ENCODE data around the gene ZNG1B. TPM values are rescaled to one million over a fixed set of nuclear protein-coding genes. Genes with fewer than 3 reads are reported as not detected.
"Not testable (repeated sequence)": the region's sequence is repeated elsewhere in the genome, so short reads cannot be mapped to it uniquely, and the experiment has no call there.

The ZNG1B gene
- total and polyA plus RNA-seq, 2 experiments from 2014 or later: 47.1 to 123 TPM

DNA sequence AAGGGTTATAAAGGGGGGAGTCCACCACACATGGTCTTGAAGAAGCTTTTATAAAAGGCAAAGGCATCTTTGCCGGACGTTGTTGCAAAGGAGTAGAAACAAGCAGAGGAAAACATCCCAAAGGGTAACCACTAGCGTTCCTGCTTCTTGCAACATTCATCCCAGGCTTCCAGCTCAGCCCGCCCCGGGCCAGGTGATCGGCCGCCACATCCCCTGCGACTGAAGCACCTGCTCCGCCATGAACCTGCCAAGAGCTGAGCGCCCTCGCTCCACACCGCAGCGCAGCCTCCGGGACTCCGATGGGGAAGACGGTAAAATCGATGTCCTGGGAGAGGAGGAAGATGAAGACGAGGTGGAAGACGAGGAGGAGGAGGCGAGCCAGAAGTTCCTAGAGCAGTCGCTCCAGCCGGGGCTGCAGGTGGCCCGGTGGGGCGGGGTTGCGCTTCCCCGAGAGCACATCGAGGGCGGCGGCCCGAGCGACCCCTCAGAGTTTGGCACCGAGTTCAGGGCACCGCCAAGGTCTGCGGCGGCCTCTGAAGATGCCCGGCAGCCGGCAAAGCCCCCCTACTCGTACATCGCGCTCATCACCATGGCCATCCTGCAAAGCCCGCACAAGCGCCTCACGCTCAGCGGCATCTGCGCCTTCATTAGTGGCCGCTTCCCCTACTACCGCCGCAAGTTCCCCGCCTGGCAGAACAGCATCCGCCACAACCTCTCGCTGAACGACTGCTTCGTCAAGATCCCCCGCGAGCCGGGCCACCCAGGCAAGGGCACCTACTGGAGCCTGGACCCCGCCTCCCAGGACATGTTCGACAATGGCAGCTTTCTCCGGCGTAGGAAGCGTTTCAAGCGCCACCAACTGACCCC lies 61.8 kb downstream of the ZNG1B start:
- not testable (repeated sequence) for H2AFZ ChIP-seq; H3F3A ChIP-seq (replicated peaks; ENCODE audit: low read depth); H3K4me1 ChIP-seq (ENCODE audit: insufficient read depth); H3K36me3 ChIP-seq (ENCODE audit: insufficient read depth); H3K36me3 Mint-ChIP-seq (ENCODE audit: low read depth); ATAC-seq; H3K9me2 ChIP-seq (ENCODE audit: insufficient read depth); H3K4me1 Mint-ChIP-seq; H4K20me1 ChIP-seq (replicated peaks; ENCODE audit: insufficient read depth); H3K27ac ChIP-seq (ENCODE audit: low read depth); H3K4me2 ChIP-seq; H3K9me3 Mint-ChIP-seq; H3K79me2 ChIP-seq (replicated peaks; ENCODE audit: insufficient read depth); H3K27ac Mint-ChIP-seq
- DNase-seq (ENCODE audit: low spot score): peak; percentile 7
- H3K4me3 Mint-ChIP-seq: peak overlapping the region; percentile 52; the same call in 2 of the 3 replicates
- Histone ChIP-seq H3K27me3 (ENCODE audit: insufficient read depth) (peaks cover 66% of the 10 kb centered on the region), H3K4me3 (peak overlapping the region; percentile 38; the same call in 1 of the 2 replicates)
- TF ChIP-seq EZH2 (IDR thresholded peaks at IDR 0.05; ENCODE audit: low read depth, unreplicated experiment): peak; percentile 37
- H3K27me3 Mint-ChIP-seq (ENCODE audit: insufficient read depth, low read depth, poor library complexity): peaks cover 59% of the 10 kb centered on the region

DNA sequence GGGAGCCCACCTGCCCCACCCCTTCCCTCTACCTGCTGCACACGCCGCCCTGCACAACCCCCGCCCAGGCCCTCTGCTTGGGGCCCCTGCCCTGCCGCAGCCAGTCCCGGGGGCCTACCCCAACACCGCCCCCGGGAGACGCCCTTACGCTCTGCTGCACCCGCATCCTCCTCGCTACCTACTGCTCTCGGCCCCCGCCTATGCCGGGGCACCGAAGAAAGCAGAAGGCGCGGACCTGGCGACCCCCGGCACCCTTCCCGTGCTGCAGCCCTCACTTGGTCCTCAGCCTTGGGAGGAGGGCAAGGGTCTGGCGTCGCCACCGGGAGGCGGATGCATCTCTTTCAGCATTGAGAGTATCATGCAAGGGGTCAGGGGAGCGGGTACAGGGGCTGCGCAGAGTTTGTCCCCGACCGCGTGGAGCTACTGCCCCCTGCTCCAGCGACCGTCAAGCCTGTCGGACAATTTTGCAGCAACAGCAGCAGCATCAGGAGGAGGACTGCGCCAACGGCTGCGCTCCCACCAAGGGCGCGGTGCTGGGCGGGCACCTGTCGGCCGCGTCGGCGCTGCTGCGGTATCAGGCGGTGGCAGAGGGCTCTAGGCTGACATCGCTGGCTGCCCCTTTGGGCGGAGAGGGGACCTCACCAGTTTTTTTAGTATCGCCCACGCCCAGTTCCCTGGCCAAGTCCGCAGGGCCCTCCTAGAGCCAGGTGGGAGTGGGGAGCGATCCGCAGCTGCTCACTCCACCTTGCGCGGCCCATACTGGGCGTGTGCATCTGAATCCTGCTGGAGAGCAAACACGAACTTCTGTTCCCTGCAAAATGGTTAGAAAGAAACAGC lies 62.6 kb downstream of the ZNG1B start:
- H3K36me3 ChIP-seq (ENCODE audit: insufficient read depth); H3K4me2 ChIP-seq; H3F3A ChIP-seq (replicated peaks; ENCODE audit: low read depth); H3K36me3 Mint-ChIP-seq (ENCODE audit: low read depth); H3K9me3 Mint-ChIP-seq; H3K9me2 ChIP-seq (ENCODE audit: insufficient read depth); H3K79me2 ChIP-seq (replicated peaks; ENCODE audit: insufficient read depth); H3K4me1 ChIP-seq (ENCODE audit: insufficient read depth); H3K27ac ChIP-seq (ENCODE audit: low read depth); ATAC-seq; H3K4me1 Mint-ChIP-seq; DNase-seq (ENCODE audit: low spot score); H3K4me3 Mint-ChIP-seq; H2AFZ ChIP-seq; H3K27ac Mint-ChIP-seq; H4K20me1 ChIP-seq (replicated peaks; ENCODE audit: insufficient read depth): not testable (repeated sequence)
- peaks cover 73% of the 10 kb centered on the region for H3K27me3 ChIP-seq (ENCODE audit: insufficient read depth)
- H3K4me3 ChIP-seq: 0 out of 2 replicates have a peak overlapping the region, but pooled peaks have one; percentile 23
- TF ChIP-seq EZH2 (IDR thresholded peaks at IDR 0.05; ENCODE audit: low read depth, unreplicated experiment): peak; percentile 73
- H3K27me3 Mint-ChIP-seq (ENCODE audit: insufficient read depth, low read depth, poor library complexity): peaks cover 63% of the 10 kb centered on the region

DNA sequence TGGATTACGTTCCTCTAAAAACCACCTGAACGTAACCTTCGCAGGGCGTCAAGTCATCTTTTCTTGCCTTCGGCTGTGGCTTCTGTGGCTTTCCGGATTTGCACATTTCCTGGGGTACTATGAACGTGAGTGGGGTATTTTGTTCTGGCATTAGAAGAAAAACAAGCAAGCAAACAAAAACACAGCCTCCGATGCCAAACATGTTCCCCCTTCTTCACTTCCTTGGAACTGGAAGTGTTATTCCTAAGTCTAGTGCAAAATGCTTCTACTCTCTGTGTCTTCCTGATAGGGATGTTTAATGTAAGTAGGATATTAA lies 63.2 kb downstream of the ZNG1B start:
- peaks cover 66% of the 10 kb centered on the region for H3K27me3 Mint-ChIP-seq (ENCODE audit: insufficient read depth, low read depth, poor library complexity)
- H3K4me3 Mint-ChIP-seq; H3K79me2 ChIP-seq (replicated peaks; ENCODE audit: insufficient read depth); H3K9me3 Mint-ChIP-seq; H3K36me3 ChIP-seq (ENCODE audit: insufficient read depth); H3K27ac ChIP-seq (ENCODE audit: low read depth); H3K4me2 ChIP-seq; DNase-seq (ENCODE audit: low spot score); H3K36me3 Mint-ChIP-seq (ENCODE audit: low read depth); ATAC-seq; H2AFZ ChIP-seq; H3K4me1 Mint-ChIP-seq; H3K4me1 ChIP-seq (ENCODE audit: insufficient read depth); H3K9me2 ChIP-seq (ENCODE audit: insufficient read depth); H3F3A ChIP-seq (replicated peaks; ENCODE audit: low read depth); H4K20me1 ChIP-seq (replicated peaks; ENCODE audit: insufficient read depth); H3K27ac Mint-ChIP-seq: not testable (repeated sequence)
- H3K4me3 ChIP-seq: 0 out of 2 replicates have a peak overlapping the region, but pooled peaks have one; percentile 23
- H3K27me3 ChIP-seq (ENCODE audit: insufficient read depth): peaks cover 79% of the 10 kb centered on the region
